ENCODE data around the gene AKT3.

Gene AKT3

GRCh38 chr1:243718893-243719292 lies 131.2 kb downstream of the AKT3 start:
- in situ Hi-C loops (cut with MboI; ENCODE audit: low sequenced_read_pairs, unreplicated experiment) = no loop called here

GRCh38 chr1:243718022-243718421 lies 132.0 kb downstream of the AKT3 start:
- TF ChIP-seq, protein P1, sequence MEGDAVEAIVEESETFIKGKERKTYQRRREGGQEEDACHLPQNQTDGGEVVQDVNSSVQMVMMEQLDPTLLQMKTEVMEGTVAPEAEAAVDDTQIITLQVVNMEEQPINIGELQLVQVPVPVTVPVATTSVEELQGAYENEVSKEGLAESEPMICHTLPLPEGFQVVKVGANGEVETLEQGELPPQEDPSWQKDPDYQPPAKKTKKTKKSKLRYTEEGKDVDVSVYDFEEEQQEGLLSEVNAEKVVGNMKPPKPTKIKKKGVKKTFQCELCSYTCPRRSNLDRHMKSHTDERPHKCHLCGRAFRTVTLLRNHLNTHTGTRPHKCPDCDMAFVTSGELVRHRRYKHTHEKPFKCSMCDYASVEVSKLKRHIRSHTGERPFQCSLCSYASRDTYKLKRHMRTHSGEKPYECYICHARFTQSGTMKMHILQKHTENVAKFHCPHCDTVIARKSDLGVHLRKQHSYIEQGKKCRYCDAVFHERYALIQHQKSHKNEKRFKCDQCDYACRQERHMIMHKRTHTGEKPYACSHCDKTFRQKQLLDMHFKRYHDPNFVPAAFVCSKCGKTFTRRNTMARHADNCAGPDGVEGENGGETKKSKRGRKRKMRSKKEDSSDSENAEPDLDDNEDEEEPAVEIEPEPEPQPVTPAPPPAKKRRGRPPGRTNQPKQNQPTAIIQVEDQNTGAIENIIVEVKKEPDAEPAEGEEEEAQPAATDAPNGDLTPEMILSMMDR (IDR thresholded peaks at IDR 0.05; ENCODE audit: borderline replicate concordance, control extremely low read depth, extremely low read depth, insufficient read depth, missing control alignments) = no peak
- no peak for DNase-seq (ENCODE audit: low spot score)
- in situ Hi-C loops (cut with MboI; ENCODE audit: low sequenced_read_pairs, unreplicated experiment) = no loop called here

More at GRCh38 chr1:243718893-243719292, 131.2 kb downstream of the AKT3 start:
- no peak for DNase-seq (ENCODE audit: low spot score)
- TF ChIP-seq, protein P1 (IDR thresholded peaks at IDR 0.05; ENCODE audit: borderline replicate concordance, control extremely low read depth, extremely low read depth, insufficient read depth, missing control alignments) = no peak

- TF ChIP-seq, protein P1 (IDR thresholded peaks at IDR 0.05; ENCODE audit: borderline replicate concordance, control extremely low read depth, extremely low read depth, insufficient read depth, missing control alignments) = no peak
- no peak for DNase-seq (ENCODE audit: low spot score)
- in situ Hi-C loops (cut with MboI; ENCODE audit: low sequenced_read_pairs, unreplicated experiment) = no loop called here
Observed at GRCh38 chr1:243716906-243717305, 133.1 kb downstream of the AKT3 start.

DNA sequence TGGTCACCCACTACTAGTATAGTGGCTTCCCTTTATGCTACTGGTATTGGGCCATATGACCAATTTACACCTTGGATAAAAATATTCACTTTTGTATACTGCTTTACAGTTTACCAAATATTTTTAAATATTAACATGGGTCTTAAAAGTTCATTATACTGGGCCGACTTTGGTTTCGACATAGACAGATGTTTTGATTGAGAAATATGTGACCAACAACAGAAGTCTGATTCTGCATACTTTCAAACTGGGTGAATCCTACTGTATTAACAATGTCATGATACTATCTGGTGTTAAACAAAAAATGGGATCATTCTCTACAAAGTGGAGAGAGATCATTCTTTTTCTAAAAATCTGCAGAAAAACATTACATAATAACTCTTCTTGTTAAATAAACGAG lies 134.8 kb downstream of the AKT3 start:
- in situ Hi-C loops (cut with MboI; ENCODE audit: low sequenced_read_pairs, unreplicated experiment) = no loop called here
- TF ChIP-seq, protein P1 (IDR thresholded peaks at IDR 0.05; ENCODE audit: borderline replicate concordance, control extremely low read depth, extremely low read depth, insufficient read depth, missing control alignments) = no peak
- no peak for DNase-seq (ENCODE audit: low spot score)

GRCh38 chr1:243713470-243714186 lies 136.4 kb downstream of the AKT3 start:
- in situ Hi-C loops (cut with MboI; ENCODE audit: low sequenced_read_pairs, unreplicated experiment) = no loop called here
- TF ChIP-seq, protein P1 (IDR thresholded peaks at IDR 0.05; ENCODE audit: borderline replicate concordance, control extremely low read depth, extremely low read depth, insufficient read depth, missing control alignments) = no peak
- no peak for DNase-seq (ENCODE audit: low spot score)

GRCh38 chr1:243712941-243713340 lies 137.1 kb downstream of the AKT3 start:
- no peak for DNase-seq (ENCODE audit: low spot score)
- in situ Hi-C loops (cut with MboI; ENCODE audit: low sequenced_read_pairs, unreplicated experiment) = no loop called here
- TF ChIP-seq, protein P1 (IDR thresholded peaks at IDR 0.05; ENCODE audit: borderline replicate concordance, control extremely low read depth, extremely low read depth, insufficient read depth, missing control alignments) = no peak

Measured in GM13976 (cell line).